ENCODE measurements around the gene COMT.
"Not testable (repeated sequence)": the region's sequence is repeated elsewhere in the genome, so short reads cannot be mapped to it uniquely, and the experiment has no call there.

COMT gene

DNA sequence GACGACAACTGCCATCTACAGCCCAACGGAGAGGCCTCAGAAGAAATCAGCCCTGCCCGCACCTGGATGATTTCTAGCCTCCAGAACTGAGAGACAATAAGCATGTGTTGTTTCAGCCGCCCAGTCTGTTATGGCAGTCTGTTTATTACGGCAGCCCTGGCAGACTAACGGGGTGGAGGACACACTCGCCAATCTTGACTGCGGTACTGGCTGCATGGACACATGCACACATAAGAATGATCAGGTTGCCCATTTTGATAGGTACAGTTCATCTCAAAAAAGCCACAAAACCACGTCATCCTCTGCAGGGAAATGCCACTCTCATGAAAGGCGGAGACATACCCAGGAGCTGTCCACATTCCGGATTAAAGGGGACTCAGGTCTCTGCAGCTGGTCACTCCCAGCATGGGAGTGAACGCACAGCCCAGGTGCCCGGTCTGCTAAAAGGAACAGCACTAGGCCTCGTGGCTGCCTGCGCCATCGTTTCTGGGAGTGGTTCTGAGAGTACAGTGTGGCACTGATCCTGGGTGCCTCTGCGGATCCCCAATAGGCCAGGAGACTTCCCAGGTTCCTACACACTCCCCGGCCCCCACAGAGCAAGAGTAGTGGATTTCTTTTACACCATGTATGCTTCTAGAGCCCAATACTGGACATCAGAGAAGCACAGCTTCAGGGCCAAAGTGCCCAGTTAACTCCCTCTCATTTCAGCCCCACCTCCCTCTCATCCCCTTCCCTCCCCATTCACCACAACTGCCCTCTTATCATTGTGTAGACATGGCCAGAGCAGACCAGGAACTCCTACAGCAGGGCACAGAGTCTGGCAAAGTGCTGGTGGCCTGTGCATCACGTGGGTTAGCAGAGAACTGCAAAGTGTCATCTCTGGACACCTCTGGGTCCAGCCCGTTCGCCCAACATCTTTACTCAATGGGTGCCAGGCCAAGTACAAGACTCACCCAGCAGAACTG is 11.7 kb upstream of the COMT start:
- DNase-seq (ENCODE audit: low read depth), result no peak

DNA sequence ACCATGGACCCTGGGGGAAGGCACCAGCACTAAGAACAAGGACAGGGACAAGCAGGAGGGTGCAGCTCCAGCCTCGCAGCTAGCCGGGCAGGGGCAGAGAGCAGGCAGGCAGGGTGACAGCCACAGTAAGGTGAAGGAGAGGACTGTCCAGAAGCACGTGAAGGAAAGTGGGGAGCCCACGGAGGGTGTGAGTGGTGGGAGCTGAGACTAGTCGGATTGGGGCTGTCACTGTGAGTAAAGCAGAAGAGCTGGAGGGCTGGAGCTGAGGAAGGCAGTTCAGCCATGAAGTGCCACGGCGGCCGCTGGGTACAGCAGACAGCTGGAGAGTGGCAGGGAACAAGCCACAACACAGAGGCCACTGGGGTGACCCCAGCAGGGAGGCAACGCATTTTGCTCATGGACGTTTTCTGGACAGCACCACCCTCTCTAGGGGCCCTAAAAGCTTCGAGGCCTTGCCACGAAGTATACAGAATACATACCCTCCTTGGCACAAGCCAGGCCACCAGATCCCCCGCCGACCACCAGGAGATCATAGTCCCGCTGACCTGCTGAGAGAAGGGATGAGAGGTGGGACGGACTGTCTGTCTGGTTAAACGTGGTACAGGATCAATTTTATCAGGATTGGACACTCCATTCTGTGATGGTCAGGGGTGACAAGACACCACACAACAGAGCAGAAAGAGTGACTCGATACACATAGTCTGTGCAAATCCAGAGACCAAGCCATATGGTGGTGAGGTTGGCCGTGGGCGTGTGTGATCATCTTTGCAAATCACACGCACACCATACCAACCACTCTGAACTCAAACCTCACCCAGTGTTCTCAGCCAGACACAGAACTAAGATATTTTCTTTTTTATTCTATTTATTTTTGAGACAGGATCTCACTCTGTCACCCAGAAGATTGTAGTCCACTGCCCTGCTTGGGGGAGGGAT is 10.8 kb upstream of the COMT start:
- no peak for DNase-seq (ENCODE audit: low read depth)

DNA sequence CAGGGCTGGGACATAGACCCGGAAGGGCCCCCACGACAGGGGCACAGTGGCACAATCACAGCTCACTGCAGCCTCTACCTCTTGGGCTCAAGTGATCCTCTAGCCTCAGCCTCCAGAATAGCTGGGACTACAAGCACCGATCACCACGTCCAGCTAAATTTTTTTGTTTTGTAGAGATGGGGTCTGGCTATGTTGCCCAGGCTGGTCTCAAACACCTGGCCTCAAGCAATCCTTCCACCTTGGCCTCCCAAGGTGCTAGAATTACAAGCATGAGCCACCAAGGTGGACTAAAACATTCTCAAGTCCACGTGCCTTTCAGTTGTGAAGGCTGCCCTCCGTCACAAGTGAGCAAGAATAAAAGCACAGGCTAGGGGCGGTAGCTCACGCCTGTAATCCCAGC is 10.1 kb upstream of the COMT start:
- DNase-seq (ENCODE audit: low read depth), result no peak

DNA sequence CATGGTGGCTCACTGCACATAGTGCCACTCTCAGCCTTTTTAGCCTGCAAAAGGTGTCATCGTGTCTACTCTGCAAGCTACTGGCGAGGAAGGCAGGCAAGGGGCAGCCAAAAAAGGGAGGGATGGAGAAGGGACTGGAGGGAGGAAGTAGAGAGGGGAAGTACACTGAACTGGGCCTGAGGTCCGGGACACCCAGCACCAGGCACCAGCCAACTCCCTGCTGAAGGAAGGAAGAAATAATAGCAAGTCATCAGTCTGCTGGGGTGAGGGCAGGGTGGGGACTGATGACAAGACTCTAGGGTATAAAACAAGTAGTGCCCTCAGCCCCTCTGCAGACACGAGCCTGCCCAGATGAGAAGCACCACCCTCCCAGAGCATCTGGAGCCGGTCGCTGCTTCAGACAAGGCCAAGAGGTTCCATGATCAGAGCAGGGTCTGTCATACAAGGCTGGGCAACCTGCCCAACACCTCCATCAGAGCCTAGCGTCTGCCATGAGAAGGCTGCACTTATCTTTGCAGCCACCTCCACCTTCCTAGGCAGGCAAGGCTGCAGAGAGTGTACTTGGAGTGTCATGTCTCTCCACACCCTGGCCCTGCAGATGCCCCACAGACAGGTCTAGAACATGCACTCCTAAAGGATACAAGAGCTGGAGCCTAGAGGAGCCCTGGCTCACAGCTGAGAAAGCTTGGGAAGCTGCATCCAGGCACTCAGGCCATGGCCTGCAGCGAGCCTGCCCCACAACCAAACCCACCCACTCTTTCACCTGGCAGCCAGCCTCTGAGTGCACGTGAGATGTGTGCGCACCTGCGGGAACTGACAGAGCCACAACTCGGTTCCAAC is 9.0 kb upstream of the COMT start:
- no peak for DNase-seq (ENCODE audit: low read depth)

DNA sequence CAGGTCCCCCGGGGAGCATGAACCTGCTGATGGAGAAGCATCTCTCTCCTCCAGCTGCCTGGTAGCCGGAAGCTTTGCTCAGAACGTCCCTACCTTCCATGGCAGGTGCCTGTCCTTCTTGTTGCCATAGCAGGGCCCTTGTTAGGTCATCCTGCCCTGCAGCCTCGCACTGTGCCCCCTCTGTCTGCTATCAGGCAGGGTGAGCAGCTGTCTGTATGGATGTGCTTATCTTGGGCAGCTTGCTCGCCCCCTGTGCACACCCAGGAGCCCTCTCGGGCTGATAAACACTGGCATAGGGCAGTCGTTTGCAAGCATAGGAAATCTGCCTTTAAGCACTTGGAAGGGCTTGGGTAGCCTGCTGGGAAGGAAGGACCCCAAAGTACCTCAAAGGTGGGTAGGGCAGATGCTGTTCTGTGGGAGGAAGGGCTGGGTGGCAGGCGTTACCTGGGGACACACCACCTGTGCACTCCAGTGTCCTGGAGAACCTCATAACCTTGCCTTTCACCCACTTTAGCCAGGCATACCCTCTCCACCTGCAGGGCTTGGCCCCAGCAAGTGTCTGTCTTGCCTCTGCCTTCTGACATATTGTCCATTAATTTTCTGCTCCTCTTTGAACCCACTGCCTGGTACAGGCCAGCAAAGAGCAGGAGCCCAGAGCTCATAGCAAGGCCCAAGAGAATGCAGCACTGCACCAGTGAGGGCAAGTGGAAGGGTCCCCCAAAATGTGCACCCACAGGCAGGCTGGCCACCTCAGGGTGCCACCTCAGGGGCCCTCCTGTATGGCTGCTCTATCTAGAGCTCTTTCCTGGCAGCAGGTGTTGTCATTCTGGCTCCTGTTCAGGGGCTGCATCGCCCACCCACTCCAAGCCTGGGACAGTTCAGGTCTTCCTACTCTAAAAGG is 8.0 kb upstream of the COMT start:
- DNase-seq (ENCODE audit: low read depth), result no peak

DNA sequence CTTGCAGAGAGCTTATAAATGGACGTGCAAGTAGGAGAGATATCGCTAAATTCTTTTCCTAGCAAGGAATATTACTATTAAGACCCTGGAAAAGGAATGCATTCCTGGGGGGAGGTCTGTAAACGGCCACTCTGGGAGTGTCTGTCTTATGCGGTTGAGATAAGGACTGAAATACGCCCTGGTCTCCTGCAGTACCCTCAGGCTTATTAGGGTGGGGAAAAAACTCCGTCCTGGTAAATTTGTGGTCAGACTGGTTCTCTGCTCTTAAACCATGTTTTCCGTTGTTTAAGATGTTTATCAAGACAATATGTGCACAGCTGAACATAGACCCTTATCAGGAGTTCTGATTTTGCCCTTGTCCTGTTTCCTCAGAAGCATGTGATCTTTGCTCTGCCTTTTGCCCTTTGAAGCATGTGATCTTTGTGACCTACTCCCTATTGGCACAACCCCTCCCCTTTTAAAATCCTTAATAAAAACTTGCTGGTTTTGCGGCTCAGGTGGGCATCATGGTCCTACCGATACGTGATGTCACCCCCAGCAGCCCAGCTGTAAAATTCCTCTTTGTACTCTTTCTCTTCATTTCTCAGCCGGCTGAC is 6.4 kb upstream of the COMT start:
- not testable (repeated sequence) for DNase-seq (ENCODE audit: low read depth)

DNA sequence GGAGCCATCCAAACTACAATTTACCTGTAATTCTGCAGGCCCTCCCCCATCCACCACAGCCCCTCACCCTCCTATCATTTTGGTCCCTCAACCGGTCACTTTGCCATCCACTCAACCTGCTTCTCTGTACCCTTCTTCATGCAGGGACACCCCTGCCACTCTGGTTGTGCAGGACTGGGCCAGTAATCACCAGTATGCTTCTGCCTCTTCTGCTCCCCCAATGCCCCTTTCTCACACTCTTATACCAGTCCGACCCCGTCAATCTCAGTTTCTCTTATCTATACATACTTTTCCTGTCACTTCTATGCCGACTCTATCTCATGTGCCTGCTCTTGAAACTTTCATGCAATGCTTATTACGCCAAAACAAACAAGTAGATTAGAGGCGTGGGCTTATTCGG is 5.1 kb upstream of the COMT start:
- DNase-seq (ENCODE audit: low read depth), result no peak

DNA sequence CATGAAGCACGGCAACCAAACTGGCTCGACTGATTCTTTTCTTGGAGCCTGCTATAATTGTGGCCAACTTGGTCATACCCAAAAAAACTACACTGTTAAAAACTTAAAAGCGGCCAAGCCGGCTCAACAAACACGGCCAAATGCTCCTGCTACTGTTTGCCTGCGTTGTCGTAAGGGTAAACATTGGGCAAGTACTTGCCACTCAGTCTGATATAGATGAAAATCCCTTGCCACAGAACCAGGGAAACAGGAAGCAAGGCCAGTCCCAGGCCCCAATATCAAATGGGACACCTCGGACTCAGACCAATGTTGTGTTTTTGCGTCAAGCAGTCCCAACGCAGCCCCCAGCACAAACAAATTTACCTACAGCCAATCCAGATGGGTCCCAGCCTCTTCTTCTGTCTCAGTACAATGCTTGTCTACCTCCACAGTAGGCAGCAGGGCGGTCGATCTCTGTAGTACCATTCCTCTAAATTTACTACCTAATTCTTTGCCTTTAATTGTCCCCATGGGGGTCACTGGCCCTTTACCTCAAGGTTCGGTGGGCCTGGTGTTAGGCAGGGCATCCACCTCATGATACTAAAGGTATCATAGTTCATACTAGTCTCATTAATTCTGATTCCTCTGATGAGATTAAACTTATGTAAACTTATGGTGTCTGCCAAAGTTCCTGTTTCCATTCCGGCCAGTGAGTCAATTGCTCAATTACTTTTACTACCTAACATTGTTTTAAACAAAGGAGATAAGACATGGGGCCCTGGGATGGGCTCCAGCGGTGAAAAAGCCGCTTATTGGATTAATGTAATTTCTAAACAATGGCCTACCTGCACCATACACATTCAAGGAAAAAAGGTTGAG is 3.7 kb upstream of the COMT start:
- no peak for DNase-seq (ENCODE audit: low read depth)

DNA sequence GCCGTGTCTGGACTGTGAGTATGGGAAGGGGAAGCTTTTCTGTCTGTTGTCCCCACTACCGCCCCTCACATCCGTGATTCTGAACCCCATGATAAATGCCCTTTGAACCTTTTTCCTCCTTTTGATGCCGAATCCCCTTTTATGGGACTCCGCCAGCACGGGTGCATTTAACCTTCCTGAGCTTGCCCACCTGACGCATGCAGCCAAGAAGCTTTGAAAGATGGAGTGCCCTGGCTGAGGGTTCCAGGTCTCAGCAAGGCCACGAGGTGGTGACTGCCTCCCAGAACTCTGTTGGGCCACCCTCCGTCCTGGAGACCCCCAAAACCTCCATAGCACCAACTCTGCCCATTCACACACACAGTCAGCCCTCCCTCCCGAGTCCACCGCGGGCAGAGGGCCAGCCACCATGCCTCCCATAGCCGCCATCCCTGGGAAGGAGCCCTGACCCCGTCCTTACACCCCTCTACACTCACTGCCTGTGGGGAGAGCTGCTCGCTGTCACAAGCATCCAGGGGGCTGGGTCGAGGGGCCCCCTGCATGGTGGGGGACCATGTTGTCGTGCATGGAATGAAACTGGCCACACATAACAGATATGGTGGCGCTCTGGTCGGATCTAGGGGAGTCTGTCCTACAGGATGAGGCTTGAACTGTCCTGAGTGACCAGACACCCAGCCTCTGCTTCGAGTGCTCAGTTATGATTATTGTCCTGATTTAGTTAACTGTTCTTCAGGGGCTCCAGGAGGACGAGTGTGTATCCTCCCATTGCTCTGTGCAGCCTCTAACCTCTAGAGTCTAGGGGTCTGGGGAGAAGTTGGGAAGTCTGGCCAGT is 822 bp upstream of the COMT start:
- peak; percentile 44 for DNase-seq (ENCODE audit: low read depth)

DNA sequence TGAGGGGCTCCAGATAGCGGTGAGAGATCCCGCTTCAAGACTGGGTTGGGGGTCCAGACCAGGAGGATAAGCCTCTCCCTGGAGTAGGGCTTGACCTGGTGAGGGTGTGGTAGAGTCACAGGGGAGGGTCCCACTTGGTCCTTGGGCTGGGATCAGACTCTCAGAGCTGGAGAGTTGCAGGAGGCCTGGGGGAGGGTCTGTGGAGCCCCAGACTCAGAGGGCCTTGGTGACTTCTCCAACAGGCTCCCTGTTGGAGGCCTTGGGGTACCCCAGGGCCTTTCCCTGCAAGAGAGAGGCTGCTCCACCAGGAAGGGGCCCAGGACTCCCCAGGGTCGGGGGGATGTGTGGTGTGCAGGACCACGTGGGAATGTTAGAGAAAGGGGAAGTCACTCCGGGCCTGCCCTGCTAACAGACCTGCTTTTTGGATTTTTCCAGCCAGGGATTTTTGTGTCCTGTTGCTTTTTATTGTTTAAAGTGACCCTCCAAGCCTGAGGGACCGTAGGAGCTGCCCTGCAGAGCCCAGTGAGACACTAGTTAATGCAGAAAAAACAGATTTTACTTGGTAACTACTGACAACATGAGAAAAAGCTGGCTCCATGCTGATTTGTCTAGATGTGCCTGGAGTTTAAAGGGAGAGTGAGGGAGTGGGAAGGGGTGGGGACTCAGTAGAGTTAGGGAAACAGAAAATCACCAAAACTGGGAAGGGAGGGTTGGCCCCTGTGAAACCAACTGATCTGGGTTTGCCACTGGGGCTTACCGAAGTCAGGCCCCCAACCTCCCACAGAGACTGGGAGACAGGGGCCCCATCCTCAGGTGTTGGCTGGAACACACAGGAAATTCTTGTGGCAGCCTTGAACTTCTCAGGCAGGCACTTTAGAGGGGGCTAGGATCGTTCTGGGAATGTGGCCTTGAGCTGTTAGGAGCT is 847 bp downstream of the COMT start:
- peak; percentile 48 for DNase-seq (ENCODE audit: low read depth)

DNA sequence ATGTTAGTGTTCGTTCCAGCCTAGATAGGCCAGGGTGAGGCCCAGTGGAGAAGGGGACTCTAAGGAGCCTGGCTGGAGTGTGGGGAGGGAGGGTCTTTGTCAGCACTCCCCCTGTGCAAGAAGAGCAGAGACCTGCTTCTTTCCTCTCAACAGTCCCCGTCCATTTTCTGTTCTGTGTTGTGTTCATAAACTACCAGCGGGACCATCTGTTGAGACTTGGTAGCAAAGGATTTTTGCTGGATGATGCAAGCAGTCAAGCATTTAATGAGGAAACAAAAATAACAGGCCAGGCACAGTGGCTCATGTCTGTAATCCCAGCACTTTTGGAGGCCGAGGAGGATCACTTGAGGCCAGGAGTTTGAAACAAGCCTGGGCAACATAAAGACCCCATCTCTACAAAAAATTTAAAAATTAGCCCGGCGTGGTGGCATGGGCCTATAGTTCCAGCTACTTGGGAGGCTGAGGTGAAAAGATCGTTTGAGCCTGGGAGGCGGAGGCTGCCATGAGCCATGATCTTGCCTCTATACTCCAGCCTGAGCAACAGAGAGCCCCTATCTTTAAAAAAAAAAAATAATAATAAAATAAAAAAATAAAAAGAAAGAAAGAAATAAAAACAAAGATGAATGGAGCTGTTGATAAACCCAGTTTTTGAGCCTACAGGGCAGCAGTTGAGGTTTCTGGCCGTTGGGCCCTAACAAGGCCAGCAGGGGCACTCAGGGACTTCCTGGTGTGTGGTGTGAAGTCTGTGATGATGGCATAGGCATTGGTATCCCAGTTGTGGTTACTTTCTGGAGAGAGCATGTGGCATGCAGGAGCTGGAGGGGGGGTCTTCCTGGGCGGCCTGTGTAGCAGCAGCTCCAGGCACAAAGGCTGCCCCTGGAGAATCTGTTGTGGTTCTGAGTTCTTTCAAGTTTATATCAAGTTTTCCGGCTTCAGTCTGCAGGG is 1.8 kb downstream of the COMT start:
- DNase-seq (ENCODE audit: low read depth), result peak; percentile 87

DNA sequence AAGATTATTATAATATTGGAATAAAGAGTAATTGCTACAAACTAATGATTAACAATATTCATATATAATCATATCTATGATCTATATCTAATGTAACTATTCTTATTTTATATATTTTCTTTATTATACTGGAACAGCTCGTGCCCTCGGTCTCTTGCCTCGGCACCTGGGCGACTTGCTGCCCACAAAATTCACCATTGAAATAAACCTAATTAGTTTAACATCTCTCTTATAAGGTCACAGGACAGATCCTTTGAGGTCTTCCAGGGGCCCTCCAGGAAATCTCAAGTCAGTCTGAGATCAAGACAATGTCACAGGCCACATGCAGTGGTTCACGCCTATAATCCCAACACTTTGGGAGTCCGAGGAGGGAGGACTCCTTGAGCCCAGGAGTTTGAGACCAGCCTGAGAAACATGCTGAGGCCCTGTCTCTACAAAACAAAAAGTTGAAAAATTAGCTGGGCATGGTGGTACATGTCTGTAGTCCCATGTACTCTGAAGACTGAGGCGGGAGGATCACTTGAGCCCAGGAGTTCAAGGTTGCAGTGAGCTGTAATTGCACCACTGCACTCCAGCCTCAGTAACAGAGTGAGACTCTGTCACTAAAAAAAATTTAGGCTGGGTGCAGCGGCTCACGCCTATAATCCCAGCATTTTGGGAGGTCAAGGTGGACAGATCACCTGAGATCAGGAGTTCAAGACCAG is 6.6 kb downstream of the COMT start:
- DNase-seq (ENCODE audit: low read depth), result no peak

DNA sequence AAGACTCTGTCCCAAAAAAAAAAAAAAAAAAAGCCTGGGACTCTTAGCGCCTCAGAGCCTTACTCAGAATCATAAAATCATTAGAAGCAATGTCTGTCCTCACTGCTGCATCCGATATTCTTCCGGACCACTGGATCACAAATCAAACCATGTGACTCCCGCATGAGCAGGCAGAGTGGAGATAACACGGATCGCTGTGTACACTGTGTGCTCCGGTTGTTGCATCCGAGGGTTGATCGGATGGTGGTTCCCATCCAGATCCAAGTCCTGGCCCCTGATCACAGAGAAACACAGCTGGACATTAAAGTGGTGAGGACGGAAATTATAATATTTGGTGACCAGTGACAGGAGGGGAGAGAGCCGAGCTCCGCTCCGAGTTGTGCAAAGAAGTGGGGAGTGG is 9.8 kb downstream of the COMT start:
- DNase-seq (ENCODE audit: low read depth), result no peak

DNA sequence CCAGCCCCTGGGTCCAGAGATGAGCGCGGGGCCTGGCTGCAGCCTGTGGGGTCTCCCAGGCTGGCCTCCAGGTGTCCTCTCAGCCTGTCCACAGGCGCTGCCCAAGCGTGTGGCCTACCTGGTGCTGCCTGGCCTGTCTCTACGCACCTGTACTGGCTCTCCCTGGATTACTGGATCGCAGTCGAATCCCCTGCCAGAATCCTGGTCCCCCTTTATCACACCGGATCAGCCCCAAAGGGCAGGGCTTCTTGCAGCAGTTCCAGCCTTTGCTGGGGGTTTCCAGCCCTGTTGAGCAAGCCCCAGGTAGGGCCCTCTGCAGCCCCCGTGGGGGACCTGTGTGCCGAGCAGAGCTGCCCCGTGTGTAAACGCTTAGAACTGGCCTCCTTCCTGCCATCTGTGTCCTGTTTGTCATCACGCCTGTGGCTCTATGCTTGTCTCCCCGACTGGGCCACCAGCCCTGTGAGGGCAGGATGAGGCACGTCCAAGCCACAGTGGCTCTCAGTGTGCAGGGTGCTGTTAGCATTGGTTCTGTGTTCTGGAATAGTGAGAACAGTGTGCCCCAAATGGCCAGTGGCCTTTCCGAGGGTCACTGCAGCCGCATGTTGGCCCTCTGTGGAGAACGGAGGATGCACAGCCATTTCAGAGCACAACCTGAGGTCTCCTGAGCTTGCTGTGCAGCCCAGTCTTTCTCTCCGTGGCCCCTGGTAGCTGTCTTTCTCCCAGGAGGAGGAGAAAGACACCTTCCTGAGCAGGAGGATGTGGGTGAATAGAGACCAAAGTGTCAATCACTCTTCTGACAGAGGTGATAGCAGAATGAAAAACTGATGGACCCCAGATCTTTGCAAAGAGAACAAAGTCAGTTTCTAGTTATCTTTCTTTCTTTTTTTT is 13.9 kb downstream of the COMT start:
- DNase-seq (ENCODE audit: low read depth), result no peak

DNA sequence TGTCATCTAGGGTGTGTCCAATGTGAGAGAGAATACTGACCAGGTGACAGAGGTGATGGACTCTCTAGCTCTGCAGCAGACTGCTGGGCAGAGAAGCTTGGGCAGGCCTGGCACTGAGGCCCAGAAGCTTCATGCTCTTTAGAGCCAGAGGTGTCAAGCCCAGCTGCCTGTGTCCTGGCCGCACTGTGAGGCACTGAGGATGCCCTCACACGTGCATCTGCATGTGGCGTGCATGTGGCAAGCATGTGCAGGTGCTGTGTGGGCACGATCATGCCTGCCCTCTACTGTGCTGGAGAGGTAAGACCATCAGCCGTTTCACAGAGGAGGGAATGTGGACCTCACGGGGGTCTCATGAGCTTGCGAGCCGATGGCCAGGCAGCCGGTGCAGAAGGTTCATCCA is 15.9 kb downstream of the COMT start:
- DNase-seq (ENCODE audit: low read depth), result no peak
